Activated naive CD8-positive, alpha-beta T cell (primary cell): ENCODE results near the gene OAF.
"Not testable (repeated sequence)": the region's sequence is repeated elsewhere in the genome, so short reads cannot be mapped to it uniquely, and the experiment has no call there.

ENCODE experiments used
- H3K27ac Mint-ChIP-seq: one replicate; pipeline ENCODE4 v1.8.0; 2021; ENCODE audit warnings: mixed read lengths
- H3K27me3 Mint-ChIP-seq: one replicate; pipeline ENCODE4 v1.8.0; 2021; ENCODE audit warnings: mixed read lengths
- H3K36me3 Mint-ChIP-seq: one replicate; pipeline ENCODE4 v1.8.0; 2021; ENCODE audit warnings: mixed read lengths
- H3K4me1 Mint-ChIP-seq: one replicate; pipeline ENCODE4 v1.8.0; 2021; ENCODE audit warnings: low read depth, mixed read lengths
- H3K4me3 Mint-ChIP-seq: one replicate; pipeline ENCODE4 v1.8.0; 2021; ENCODE audit warnings: mild to moderate bottlenecking, mixed read lengths
- H3K9me3 Mint-ChIP-seq: one replicate; pipeline ENCODE4 v1.8.0; 2021; ENCODE audit warnings: low read depth, mixed read lengths

OAF gene

GRCh38 chr11:120270386-120270785, 59.6 kb downstream of the OAF start:
- Mint-ChIP-seq H3K36me3 (no peaks in the 10 kb centered on the region), H3K27ac (no peak overlapping the region), H3K4me1 (no peaks in the 10 kb centered on the region), H3K4me3 (no peak overlapping the region), H3K9me3 (no peaks in the 10 kb centered on the region), H3K27me3 (peaks cover 16% of the 10 kb centered on the region)

GRCh38 chr11:120271672-120272071, 60.8 kb downstream of the OAF start:
- H3K36me3 Mint-ChIP-seq = no peaks in the 10 kb centered on the region
- H3K27ac Mint-ChIP-seq = no peak overlapping the region
- no peaks in the 10 kb centered on the region for H3K4me1 Mint-ChIP-seq
- H3K9me3 Mint-ChIP-seq = no peaks in the 10 kb centered on the region
- H3K27me3 Mint-ChIP-seq = peaks cover 8% of the 10 kb centered on the region
- no peak overlapping the region for H3K4me3 Mint-ChIP-seq

GRCh38 chr11:120272303-120272702, 61.5 kb downstream of the OAF start:
- no peaks in the 10 kb centered on the region for H3K9me3 Mint-ChIP-seq
- no peak overlapping the region for H3K27ac Mint-ChIP-seq
- H3K4me3 Mint-ChIP-seq = no peak overlapping the region
- H3K36me3 Mint-ChIP-seq = no peaks in the 10 kb centered on the region
- peaks cover 4% of the 10 kb centered on the region for H3K27me3 Mint-ChIP-seq
- H3K4me1 Mint-ChIP-seq = no peaks in the 10 kb centered on the region

DNA sequence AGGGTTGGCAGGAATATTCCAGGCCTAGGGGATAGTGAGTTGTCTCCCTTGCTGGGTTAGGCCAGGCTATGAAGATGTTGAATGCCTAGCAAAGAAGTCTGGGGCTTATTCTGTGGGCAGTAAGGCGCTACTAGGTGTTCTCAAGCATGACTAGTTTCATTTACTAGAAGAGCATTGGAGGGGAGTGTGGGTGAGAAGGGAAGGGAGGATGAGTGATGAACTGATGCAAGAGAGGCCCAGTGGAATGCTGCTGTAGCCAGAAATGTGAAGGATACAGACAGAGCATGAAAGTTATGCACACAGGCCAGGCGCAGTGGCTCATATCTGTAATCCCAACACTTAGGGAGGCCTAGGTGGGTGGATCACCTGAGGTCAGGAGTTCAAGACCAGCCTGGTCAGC, 62.6 kb downstream of the OAF start:
- Mint-ChIP-seq H3K27me3 (peaks cover 2% of the 10 kb centered on the region), H3K9me3 (no peaks in the 10 kb centered on the region), H3K27ac (no peak overlapping the region), H3K4me3 (no peak overlapping the region), H3K36me3 (no peaks in the 10 kb centered on the region), H3K4me1 (no peaks in the 10 kb centered on the region)

DNA sequence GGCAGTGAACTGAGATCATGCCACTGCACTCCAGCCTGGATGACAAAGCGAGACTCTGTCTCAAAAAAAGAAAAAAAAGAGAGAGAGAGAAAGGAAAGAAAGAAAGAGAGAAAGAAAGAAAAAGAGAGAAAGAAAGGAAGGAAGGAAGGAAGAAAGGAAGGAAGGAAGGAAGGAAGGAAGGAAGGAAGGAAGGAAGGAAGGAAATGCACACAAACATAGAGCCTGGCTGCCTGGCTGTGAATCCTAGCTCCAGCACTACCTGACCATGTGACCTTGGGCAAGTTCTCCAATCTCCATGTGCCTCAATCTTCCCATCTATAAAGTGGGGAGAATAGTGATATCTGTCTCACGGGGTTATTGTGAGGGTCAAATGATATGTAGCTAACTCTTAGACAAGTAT, 63.1 kb downstream of the OAF start:
- not testable (repeated sequence) for H3K4me3 Mint-ChIP-seq, H3K36me3 Mint-ChIP-seq, H3K4me1 Mint-ChIP-seq, H3K9me3 Mint-ChIP-seq, H3K27me3 Mint-ChIP-seq, H3K27ac Mint-ChIP-seq

DNA sequence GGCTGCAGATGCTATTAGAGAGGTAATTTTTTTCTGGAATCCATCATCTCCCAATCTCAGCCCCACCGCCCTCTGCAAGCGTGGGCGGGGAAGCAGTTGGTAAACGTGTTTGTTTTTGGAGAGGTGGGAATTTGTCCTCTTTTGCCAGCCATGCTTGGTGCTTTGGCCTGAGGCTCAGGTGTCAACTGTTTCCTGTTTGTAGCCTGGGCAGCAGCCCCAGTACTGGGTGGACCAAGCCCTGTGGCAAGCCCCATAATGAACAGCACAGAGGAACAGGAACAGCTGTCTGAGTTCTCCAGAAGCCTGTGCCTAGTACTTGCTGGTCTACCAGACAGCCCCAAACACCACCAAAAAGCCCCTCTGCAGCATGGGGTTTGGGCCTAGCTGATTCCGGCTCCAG, 68.7 kb downstream of the OAF start:
- Mint-ChIP-seq H3K27ac (no peak overlapping the region), H3K4me3 (no peak overlapping the region), H3K27me3 (no peaks in the 10 kb centered on the region), H3K9me3 (no peaks in the 10 kb centered on the region), H3K4me1 (no peaks in the 10 kb centered on the region), H3K36me3 (no peaks in the 10 kb centered on the region)
